Tibial nerve (tissue), 4 donors: ENCODE results near the gene TTC7B.

Source experiments
- EP300 ChIP-seq, 2 donors: sonication (generic); formaldehyde crosslinking; IDR thresholded peaks; one replicate each; pipeline ENCODE4 v1.6.1; 2017; ENCODE audit warnings: antibody characterized with exemption in 2 of 2, mild to moderate bottlenecking in 1 of 2
- POLR2A ChIP-seq, 2 donors: fragments of 450-650 bp; IDR thresholded peaks; one replicate each; pipeline ENCODE4 v1.6.1; 2017; ENCODE audit warnings: antibody characterized with exemption in 2 of 2, mild to moderate bottlenecking in 2 of 2, moderate library complexity in 2 of 2
- TF ChIP-seq, protein P1 (sequence below), 5 experiments: fragments of 200-600 bp in 3 of 5; fragments of 450-650 bp in 2 of 5; sonication (generic) in 3 of 5; IDR thresholded peaks; one replicate each; pipeline ENCODE4 v1.5.1; 2016 to 2019; ENCODE audit warnings: antibody characterized with exemption in 5 of 5, mild to moderate bottlenecking in 3 of 5, moderate library complexity in 2 of 5

DNA sequence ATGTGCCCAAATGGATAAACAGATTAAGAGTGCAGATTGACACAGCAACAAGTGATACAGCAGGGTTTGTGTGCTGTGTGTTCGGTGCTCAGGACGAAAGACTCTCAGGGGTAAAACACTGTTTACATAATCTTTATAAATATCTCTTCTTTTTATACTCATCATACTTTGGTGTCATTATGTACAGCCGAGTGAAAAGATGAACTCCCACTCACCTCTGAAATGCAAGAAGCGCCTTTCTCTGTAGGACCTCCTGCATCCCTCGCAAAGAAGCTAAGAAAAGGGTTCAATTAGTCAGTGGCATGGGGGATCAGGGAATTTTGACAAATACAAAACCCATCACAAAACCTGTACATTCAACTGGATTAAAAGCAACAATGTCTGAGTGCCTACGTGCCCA is 163.6 kb downstream of the TTC7B start:
- TF ChIP-seq, protein P1, sequence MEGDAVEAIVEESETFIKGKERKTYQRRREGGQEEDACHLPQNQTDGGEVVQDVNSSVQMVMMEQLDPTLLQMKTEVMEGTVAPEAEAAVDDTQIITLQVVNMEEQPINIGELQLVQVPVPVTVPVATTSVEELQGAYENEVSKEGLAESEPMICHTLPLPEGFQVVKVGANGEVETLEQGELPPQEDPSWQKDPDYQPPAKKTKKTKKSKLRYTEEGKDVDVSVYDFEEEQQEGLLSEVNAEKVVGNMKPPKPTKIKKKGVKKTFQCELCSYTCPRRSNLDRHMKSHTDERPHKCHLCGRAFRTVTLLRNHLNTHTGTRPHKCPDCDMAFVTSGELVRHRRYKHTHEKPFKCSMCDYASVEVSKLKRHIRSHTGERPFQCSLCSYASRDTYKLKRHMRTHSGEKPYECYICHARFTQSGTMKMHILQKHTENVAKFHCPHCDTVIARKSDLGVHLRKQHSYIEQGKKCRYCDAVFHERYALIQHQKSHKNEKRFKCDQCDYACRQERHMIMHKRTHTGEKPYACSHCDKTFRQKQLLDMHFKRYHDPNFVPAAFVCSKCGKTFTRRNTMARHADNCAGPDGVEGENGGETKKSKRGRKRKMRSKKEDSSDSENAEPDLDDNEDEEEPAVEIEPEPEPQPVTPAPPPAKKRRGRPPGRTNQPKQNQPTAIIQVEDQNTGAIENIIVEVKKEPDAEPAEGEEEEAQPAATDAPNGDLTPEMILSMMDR (IDR thresholded peaks at IDR 0.05): no peak
- no peak for TF ChIP-seq POLR2A (IDR thresholded peaks at IDR 0.05)
- TF ChIP-seq EP300 (IDR thresholded peaks at IDR 0.05): no peak
